Glutamatergic neuron (in vitro differentiated cells): Measurements from ENCODE around the gene FTSJ1. TPM values are rescaled to one million over a fixed set of nuclear protein-coding genes. Genes with fewer than 3 reads are reported as not detected.

Experiments used
- DNase-seq: peaks from one replicate; pipeline ENCODE4 v3.0.0; 2022
- H3K27ac Mint-ChIP-seq: one replicate; pipeline ENCODE4 v1.8.0; 2020; ENCODE audit warnings: mild to moderate bottlenecking, mixed read lengths, inconsistent platforms; ENCODE audit not compliant: unreplicated experiment
- H3K27me3 Mint-ChIP-seq: one replicate; pipeline ENCODE4 v1.8.0; 2020; ENCODE audit warnings: mild to moderate bottlenecking, moderate library complexity, mixed read lengths, inconsistent platforms; ENCODE audit not compliant: unreplicated experiment
- H3K36me3 Mint-ChIP-seq: one replicate; pipeline ENCODE4 v1.8.0; 2020; ENCODE audit warnings: mild to moderate bottlenecking, mixed read lengths, inconsistent platforms; ENCODE audit not compliant: unreplicated experiment
- H3K4me1 Mint-ChIP-seq: one replicate; pipeline ENCODE4 v1.8.0; 2020; ENCODE audit warnings: mild to moderate bottlenecking, low read depth, mixed read lengths, inconsistent platforms; ENCODE audit not compliant: unreplicated experiment
- H3K4me3 Mint-ChIP-seq: one replicate; pipeline ENCODE4 v1.8.0; 2020; ENCODE audit warnings: mild to moderate bottlenecking, mixed read lengths, inconsistent platforms; ENCODE audit not compliant: unreplicated experiment
- H3K9me3 Mint-ChIP-seq: one replicate; pipeline ENCODE4 v1.8.0; 2020; ENCODE audit warnings: mild to moderate bottlenecking, moderate library complexity, mixed read lengths, inconsistent platforms; ENCODE audit not compliant: unreplicated experiment
- total RNA-seq: library from RNA; stranded (reverse); fragmentation: NEBNext Ultra II Directional; extraction: Animal tissue kit (Norgen Biotek cat#: 25700); gene quantifications from one replicate; pipeline ENCODE4 v1.2.1, GENCODE V29; 2021; ENCODE audit not compliant: unreplicated experiment
- TF ChIP-seq, protein P1 (sequence below): fragments of 200-600 bp; sonication (generic); IDR thresholded peaks from one replicate; pipeline ENCODE4 v1.5.0; 2021; ENCODE audit not compliant: partially characterized antibody, unreplicated experiment

FTSJ1 gene
- total RNA-seq, 1 donor from 2014 or later = 87.6 TPM

- no peak for DNase-seq
- TF ChIP-seq, protein P1, sequence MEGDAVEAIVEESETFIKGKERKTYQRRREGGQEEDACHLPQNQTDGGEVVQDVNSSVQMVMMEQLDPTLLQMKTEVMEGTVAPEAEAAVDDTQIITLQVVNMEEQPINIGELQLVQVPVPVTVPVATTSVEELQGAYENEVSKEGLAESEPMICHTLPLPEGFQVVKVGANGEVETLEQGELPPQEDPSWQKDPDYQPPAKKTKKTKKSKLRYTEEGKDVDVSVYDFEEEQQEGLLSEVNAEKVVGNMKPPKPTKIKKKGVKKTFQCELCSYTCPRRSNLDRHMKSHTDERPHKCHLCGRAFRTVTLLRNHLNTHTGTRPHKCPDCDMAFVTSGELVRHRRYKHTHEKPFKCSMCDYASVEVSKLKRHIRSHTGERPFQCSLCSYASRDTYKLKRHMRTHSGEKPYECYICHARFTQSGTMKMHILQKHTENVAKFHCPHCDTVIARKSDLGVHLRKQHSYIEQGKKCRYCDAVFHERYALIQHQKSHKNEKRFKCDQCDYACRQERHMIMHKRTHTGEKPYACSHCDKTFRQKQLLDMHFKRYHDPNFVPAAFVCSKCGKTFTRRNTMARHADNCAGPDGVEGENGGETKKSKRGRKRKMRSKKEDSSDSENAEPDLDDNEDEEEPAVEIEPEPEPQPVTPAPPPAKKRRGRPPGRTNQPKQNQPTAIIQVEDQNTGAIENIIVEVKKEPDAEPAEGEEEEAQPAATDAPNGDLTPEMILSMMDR = no peak
- Mint-ChIP-seq H3K4me3 (no peak overlapping the region), H3K9me3 (peaks cover 10% of the 10 kb centered on the region), H3K27ac (no peak overlapping the region), H3K36me3 (no peaks in the 10 kb centered on the region), H3K27me3 (peaks cover 2% of the 10 kb centered on the region), H3K4me1 (peaks cover 6% of the 10 kb centered on the region)
Observed at GRCh38 chrX:48480583-48480982, 4.6 kb downstream of the FTSJ1 start.

GRCh38 chrX:48482526-48482925 lies 6.5 kb downstream of the FTSJ1 start:
- TF ChIP-seq, protein P1 = no peak
- Mint-ChIP-seq H3K4me3 (no peak overlapping the region), H3K4me1 (no peaks in the 10 kb centered on the region), H3K27ac (no peak overlapping the region), H3K9me3 (peaks cover 5% of the 10 kb centered on the region), H3K36me3 (no peaks in the 10 kb centered on the region), H3K27me3 (peaks cover under 1% of the 10 kb centered on the region)
- DNase-seq = no peak

DNA sequence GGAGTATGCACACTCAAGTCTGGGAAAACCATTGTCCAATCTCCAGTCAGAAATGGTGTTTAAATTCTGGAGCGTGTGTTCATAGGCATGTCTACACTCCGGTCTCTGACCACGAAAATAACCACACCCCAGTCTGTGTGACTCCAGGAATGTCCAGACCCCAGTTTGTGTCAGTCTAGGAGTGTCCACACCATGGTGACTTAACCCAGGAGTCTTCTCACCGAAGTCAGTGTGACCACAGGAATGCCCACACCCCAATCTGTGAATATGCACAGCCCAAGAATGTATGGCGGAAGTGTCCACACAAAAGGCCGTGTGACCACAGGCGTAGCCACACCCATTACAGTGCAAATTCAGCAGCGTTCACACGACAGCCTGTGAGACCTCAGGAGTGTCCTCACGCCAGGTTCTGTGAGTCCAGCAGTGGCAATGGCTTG lies 11.4 kb downstream of the FTSJ1 start:
- Mint-ChIP-seq H3K36me3 (no peaks in the 10 kb centered on the region), H3K4me3 (no peak overlapping the region), H3K9me3 (no peaks in the 10 kb centered on the region), H3K27ac (no peak overlapping the region), H3K4me1 (no peaks in the 10 kb centered on the region), H3K27me3 (no peaks in the 10 kb centered on the region)
- no peak for DNase-seq
- TF ChIP-seq, protein P1 = no peak

- Mint-ChIP-seq H3K9me3 (no peaks in the 10 kb centered on the region), H3K4me3 (no peak overlapping the region)
- TF ChIP-seq, protein P1 = no peak
Observed at GRCh38 chrX:48488034-48488433, 12.0 kb downstream of the FTSJ1 start.

GRCh38 chrX:48489296-48489695 lies 13.3 kb downstream of the FTSJ1 start:
- H3K36me3 Mint-ChIP-seq = no peaks in the 10 kb centered on the region
- TF ChIP-seq, protein P1 = no peak
- DNase-seq = no peak
- H3K4me1 Mint-ChIP-seq = no peaks in the 10 kb centered on the region
- no peak overlapping the region for H3K27ac Mint-ChIP-seq
- no peak overlapping the region for H3K4me3 Mint-ChIP-seq
- no peaks in the 10 kb centered on the region for H3K9me3 Mint-ChIP-seq
- no peaks in the 10 kb centered on the region for H3K27me3 Mint-ChIP-seq

More at GRCh38 chrX:48488034-48488433, 12.0 kb downstream of the FTSJ1 start:
- Mint-ChIP-seq H3K4me1 (no peaks in the 10 kb centered on the region), H3K27ac (no peak overlapping the region), H3K27me3 (no peaks in the 10 kb centered on the region), H3K36me3 (no peaks in the 10 kb centered on the region)
- no peak for DNase-seq
